ENCODE measurements around the gene FAM228B. TPM values are rescaled to one million over a fixed set of nuclear protein-coding genes. Genes with fewer than 3 reads are reported as not detected.
A peak's percentile ranks its signal among the peaks of the same experiment; 100 is the strongest.

Gene FAM228B
- 16.8 and 20.7 TPM in 2 replicates for total RNA-seq (2021)
- percentile 39 among the genes with signal in this experiment for Bru-seq, nascent RNA
- percentile 45 among the genes with signal in this experiment for BruChase-seq, experiment 1, labeled RNA remaining after a 2-hour chase
- percentile 41 among the genes with signal in this experiment for BruChase-seq, experiment 2, labeled RNA remaining after a 6-hour chase
- long read RNA-seq, partial matches to known transcripts, result 2 of 23 reads
- long read RNA-seq, other reads (novel, unspliced or antisense), result 21 of 23 reads

DNA sequence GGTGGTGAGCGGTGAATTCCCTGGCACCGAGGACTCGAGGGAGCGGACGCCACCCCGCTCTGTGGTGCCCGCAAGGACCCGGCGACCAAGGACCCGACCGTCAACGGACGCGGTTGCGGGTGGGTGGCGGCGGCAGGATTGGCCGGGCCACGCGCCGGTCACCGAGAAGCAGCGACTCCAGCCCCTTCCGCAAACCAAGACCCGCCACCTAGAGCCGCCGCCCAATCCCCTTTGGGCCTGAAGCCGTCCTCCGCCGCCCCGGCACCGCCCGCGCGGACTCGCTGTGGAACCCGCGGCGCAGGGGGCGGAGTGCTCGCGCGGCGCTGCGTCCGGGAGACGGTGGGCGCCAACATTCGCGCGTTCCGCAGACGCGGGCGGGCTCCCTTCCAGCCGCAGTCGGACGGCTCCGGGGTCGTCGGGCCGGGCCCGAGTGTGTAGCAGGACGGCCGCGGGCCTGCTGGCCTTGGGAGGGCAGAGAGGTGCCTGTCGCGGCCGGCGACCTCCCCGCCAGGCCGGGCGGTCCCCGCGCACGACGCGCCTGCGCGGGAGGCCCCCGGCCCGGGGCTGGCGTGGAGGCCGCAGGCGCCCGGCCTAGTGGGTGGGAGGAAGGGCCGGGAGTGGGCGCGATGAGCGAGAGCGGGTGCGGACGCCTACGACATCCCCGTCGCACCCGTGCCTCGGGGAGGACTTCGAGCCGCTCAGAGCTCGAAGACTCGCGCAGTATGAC lies at the start of gene FAM228B, which contains the start of gene PFN4:
Gene FAM228B (plus strand): TSS at position 275 of the 727 bp plus-strand sequence. CDS start 893 bp downstream, outside the sequence.
Gene PFN4 (minus strand): TSS at position 140 of the 727 bp plus-strand sequence. CDS start 799 bp downstream, outside the sequence.
- Histone ChIP-seq H3K36me3 (ENCODE audit: low read depth) (no peaks in the 10 kb centered on the region), H3F3A (ENCODE audit: insufficient read depth, low read depth) (peaks cover 12% of the 10 kb centered on the region; the same call in 1 of the 2 replicates), H3K4me1 (replicated peaks; ENCODE audit: insufficient read depth) (peaks cover 8% of the 10 kb centered on the region; the same call in 1 of the 2 replicates), H3K27ac (peak within 1 kb of the TSS; percentile 30), H3K27me3 (ENCODE audit: insufficient read depth, low read depth) (no peaks in the 10 kb centered on the region), H4K20me1 (ENCODE audit: insufficient read depth) (no peaks in the 10 kb centered on the region), H3K9me2 (ENCODE audit: insufficient read depth) (no peaks in the 10 kb centered on the region), H3K4me3 (peak within 1 kb of the TSS; percentile 89), H2AFZ (peak within 1 kb of the TSS; percentile 100), H3K9me3 (ENCODE audit: insufficient read depth, low read depth) (no peaks in the 10 kb centered on the region), H3K4me2 (peak within 1 kb of the TSS; percentile 88), H3K79me2 (ENCODE audit: low read depth) (no peaks in the 10 kb centered on the region)
- CTCF ChIA-PET, result interaction anchor here (0.7 to 1.1 kb wide), 2 partner anchors 36 to 183 kb away, joined by 3 read pairs; no protein-coding TSS in a partner anchor
- intact Hi-C loops (cut with micrococcal nuclease; ENCODE audit: unreplicated experiment), result loop anchor here (1.0 to 2.0 kb wide), 2 partner anchors 39 to 47 kb away; partner anchors contain the start of genes SF3B6 and TP53I3
- TF ChIP-seq, protein P1, sequence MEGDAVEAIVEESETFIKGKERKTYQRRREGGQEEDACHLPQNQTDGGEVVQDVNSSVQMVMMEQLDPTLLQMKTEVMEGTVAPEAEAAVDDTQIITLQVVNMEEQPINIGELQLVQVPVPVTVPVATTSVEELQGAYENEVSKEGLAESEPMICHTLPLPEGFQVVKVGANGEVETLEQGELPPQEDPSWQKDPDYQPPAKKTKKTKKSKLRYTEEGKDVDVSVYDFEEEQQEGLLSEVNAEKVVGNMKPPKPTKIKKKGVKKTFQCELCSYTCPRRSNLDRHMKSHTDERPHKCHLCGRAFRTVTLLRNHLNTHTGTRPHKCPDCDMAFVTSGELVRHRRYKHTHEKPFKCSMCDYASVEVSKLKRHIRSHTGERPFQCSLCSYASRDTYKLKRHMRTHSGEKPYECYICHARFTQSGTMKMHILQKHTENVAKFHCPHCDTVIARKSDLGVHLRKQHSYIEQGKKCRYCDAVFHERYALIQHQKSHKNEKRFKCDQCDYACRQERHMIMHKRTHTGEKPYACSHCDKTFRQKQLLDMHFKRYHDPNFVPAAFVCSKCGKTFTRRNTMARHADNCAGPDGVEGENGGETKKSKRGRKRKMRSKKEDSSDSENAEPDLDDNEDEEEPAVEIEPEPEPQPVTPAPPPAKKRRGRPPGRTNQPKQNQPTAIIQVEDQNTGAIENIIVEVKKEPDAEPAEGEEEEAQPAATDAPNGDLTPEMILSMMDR (conservative IDR thresholded peaks at IDR 0.05), result no peak
- TF ChIP-seq EZH2 (IDR thresholded peaks at IDR 0.05; ENCODE audit: low read depth), result no peak
- no TSS peak for BruUV-seq (replicated peaks)
- POLR2A ChIA-PET (ENCODE audit: unreplicated experiment), result interaction anchor here (1.2 to 1.7 kb wide), 3 partner anchors 11 to 47 kb away, joined by 6 to 9 read pairs (median 7); partner anchors contain the start of gene SF3B6
- peak; percentile 62 to 85 for DNase-seq

DNA sequence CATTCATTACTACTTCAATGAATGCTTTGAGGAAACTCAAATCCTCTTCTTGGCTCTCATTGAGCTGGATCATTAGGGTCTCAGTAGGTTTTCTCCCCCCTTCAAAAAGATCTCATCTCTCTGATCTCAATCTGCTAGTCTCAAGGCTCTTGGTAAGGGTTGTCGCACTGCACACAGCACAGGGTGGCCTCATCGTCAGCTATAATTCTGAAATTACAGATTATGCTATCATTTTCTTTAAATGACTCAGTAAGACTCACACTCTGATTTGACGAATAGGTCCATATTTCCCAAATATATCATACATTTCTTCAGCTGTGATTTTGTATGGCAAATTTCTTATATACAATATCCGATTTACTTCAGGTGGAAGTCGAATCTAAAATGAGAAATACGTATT lies 49.5 kb upstream of the FAM228B start:
- Histone ChIP-seq H3K4me2 (no peak overlapping the region), H3K36me3 (ENCODE audit: low read depth) (peaks cover 17% of the 10 kb centered on the region), H3F3A (ENCODE audit: insufficient read depth, low read depth) (peaks cover 44% of the 10 kb centered on the region), H3K27ac (no peak overlapping the region), H3K27me3 (ENCODE audit: insufficient read depth, low read depth) (no peaks in the 10 kb centered on the region), H3K4me3 (no peak overlapping the region), H4K20me1 (ENCODE audit: insufficient read depth) (peaks cover 46% of the 10 kb centered on the region), H2AFZ (no peak overlapping the region), H3K9me2 (ENCODE audit: insufficient read depth) (no peaks in the 10 kb centered on the region), H3K4me1 (replicated peaks; ENCODE audit: insufficient read depth) (peaks cover 21% of the 10 kb centered on the region), H3K79me2 (ENCODE audit: low read depth) (peaks cover 46% of the 10 kb centered on the region), H3K9me3 (ENCODE audit: insufficient read depth, low read depth) (no peaks in the 10 kb centered on the region)
- no peak for TF ChIP-seq EZH2 (IDR thresholded peaks at IDR 0.05; ENCODE audit: low read depth)
- TF ChIP-seq, protein P1 (conservative IDR thresholded peaks at IDR 0.05), result no peak
- ChIA-PET CTCF (no interaction called here), POLR2A (ENCODE audit: unreplicated experiment) (interaction anchor here (0.6 kb wide), 2 partner anchors 26 to 106 kb away, joined by 3 to 6 read pairs; no protein-coding TSS in a partner anchor)
- no peak for DNase-seq
- intact Hi-C loops (cut with micrococcal nuclease; ENCODE audit: unreplicated experiment), result no loop called here
- BruUV-seq (replicated peaks), result no TSS peak

DNA sequence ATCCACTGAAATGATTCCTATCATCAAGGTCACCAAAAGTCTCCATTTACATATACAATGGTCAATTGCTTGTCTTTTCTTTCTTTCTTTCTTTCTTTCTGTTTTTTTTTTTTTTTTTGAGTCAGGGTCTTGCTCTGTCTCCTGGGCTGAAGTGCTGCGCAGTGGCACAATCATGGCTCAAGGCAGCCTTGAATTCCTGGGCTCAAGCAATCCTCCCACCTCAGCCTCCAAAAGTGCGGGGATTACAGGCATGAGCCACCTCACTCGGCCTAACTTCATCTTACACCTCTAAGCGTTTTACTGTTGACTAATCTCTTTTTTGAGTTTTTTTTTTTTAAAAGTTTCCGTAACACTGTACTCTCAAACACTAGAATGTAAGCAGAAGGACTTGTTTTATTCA lies 48.0 kb upstream of the FAM228B start:
- DNase-seq, result no peak
- H3F3A ChIP-seq (ENCODE audit: insufficient read depth, low read depth), result peaks cover 44% of the 10 kb centered on the region
- H3K27ac ChIP-seq, result peak overlapping the region; percentile 85
- no TSS peak for BruUV-seq (replicated peaks)
- peak overlapping the region; percentile 82 for H3K4me2 ChIP-seq
- peaks cover 46% of the 10 kb centered on the region for H3K79me2 ChIP-seq (ENCODE audit: low read depth)
- intact Hi-C loops (cut with micrococcal nuclease; ENCODE audit: unreplicated experiment), result no loop called here
- peaks cover 21% of the 10 kb centered on the region for H3K4me1 ChIP-seq (replicated peaks; ENCODE audit: insufficient read depth)
- H2AFZ ChIP-seq, result 0 out of 2 replicates have a peak overlapping the region, but pooled peaks have one; percentile 88
- H3K27me3 ChIP-seq (ENCODE audit: insufficient read depth, low read depth), result no peaks in the 10 kb centered on the region
- ChIA-PET CTCF (no interaction called here), POLR2A (ENCODE audit: unreplicated experiment) (interaction anchor here (0.6 kb wide), 1 partner anchor 25 kb away, joined by 4 read pairs; no protein-coding TSS in a partner anchor)
- H3K9me2 ChIP-seq (ENCODE audit: insufficient read depth), result no peaks in the 10 kb centered on the region
- peak overlapping the region; percentile 72 for H3K4me3 ChIP-seq
- no peaks in the 10 kb centered on the region for H3K9me3 ChIP-seq (ENCODE audit: insufficient read depth, low read depth)
- peaks cover 34% of the 10 kb centered on the region for H4K20me1 ChIP-seq (ENCODE audit: insufficient read depth)
- H3K36me3 ChIP-seq (ENCODE audit: low read depth), result peaks cover 17% of the 10 kb centered on the region
- TF ChIP-seq EZH2 (IDR thresholded peaks at IDR 0.05; ENCODE audit: low read depth), result no peak
- TF ChIP-seq, protein P1 (conservative IDR thresholded peaks at IDR 0.05), result no peak

Data from PC-9 (cell line).